CD4-positive, alpha-beta T cell treated with Interferon gamma for 1 hour (primary cell): ENCODE data around the gene MANF.
A peak's percentile ranks its signal among the peaks of the same experiment; 100 is the strongest.
"Not testable (repeated sequence)": the region's sequence is repeated elsewhere in the genome, so short reads cannot be mapped to it uniquely, and the experiment has no call there.

Experiments used
- DNase-seq: peaks from one replicate; pipeline ENCODE4 v3.0.0-alpha.2; 2020

MANF gene

GRCh38 chr3:51384726-51385473 lies at the start of gene MANF:
MANF (plus strand) TSS chr3:51385291; CDS start chr3:51385343, 52 bp downstream.
- peak; percentile 98 for DNase-seq

- DNase-seq, result no peak
Observed at GRCh38 chr3:51336261-51336660, 48.8 kb upstream of the MANF start.

GRCh38 chr3:51337666-51338065 lies 47.4 kb upstream of the MANF start:
- DNase-seq, result no peak

- DNase-seq, result no peak
Observed at GRCh38 chr3:51338632-51339031, 46.5 kb upstream of the MANF start.

- no peak for DNase-seq
Observed at GRCh38 chr3:51340013-51340829, 44.9 kb upstream of the MANF start.

- no peak for DNase-seq
Observed at GRCh38 chr3:51340989-51341636, 44.0 kb upstream of the MANF start.

- no peak for DNase-seq
Observed at GRCh38 chr3:51343918-51344687, 41.0 kb upstream of the MANF start.

GRCh38 chr3:51350751-51351150 lies 34.3 kb upstream of the MANF start:
- DNase-seq, result no peak

GRCh38 chr3:51353131-51353530 lies 32.0 kb upstream of the MANF start:
- no peak for DNase-seq

GRCh38 chr3:51353691-51354090 lies 31.4 kb upstream of the MANF start:
- no peak for DNase-seq

GRCh38 chr3:51354172-51354571 lies 30.9 kb upstream of the MANF start:
- DNase-seq, result no peak

GRCh38 chr3:51354731-51355615 lies 30.1 kb upstream of the MANF start:
- DNase-seq, result no peak

GRCh38 chr3:51355891-51356578 lies 29.1 kb upstream of the MANF start:
- DNase-seq, result no peak

- DNase-seq, result no peak
Observed at GRCh38 chr3:51357856-51358255, 27.2 kb upstream of the MANF start.

- DNase-seq, result no peak
Observed at GRCh38 chr3:51358981-51359380, 26.1 kb upstream of the MANF start.

- DNase-seq, result no peak
Observed at GRCh38 chr3:51360806-51361205, 24.3 kb upstream of the MANF start.

- no peak for DNase-seq
Observed at GRCh38 chr3:51361746-51362145, 23.3 kb upstream of the MANF start.

GRCh38 chr3:51362476-51362875 lies 22.6 kb upstream of the MANF start:
- DNase-seq, result no peak

- DNase-seq, result not testable (repeated sequence)
Observed at GRCh38 chr3:51368276-51368675, 16.8 kb upstream of the MANF start.

- DNase-seq, result peak; percentile 19
Observed at GRCh38 chr3:51371943-51372557, 13.0 kb upstream of the MANF start.
